ENCODE measurements around the gene GRM2.

DNA sequence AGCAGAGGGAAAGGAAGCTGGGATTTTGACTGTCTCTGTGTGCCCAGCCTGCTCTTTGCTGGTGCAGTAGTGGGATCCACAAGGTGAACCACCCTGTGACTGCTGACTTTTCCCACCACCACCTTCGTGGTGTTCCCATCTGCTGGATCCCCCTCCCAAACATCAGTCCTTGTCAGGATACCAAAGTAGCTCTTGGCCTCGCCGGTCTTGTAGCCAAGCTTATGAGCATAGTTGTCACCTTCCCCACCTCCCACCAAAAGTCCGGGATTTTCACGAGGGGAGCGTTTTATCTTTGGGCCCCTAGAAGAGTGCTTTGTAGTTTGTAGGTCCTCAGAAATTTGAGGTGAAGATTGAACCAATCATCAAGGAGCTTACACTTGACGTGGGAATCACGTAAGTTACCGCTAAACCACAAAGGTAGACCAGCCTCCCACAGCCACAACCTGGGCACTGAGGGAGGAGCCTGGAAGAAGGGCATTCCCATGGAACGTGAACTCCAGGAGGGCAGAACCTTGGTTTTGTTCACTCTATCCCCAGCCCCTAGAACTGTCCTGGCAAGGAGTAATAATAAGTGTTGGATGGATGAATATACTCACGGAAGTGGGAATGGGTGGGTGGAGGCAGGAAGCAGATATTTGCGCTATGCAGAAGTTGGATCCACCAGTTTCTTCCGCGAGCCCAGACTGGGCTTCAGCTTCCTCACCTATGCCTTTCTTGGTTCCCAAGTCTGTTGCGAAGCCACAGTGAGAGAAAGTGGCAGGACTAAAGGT, 36.6 kb upstream of the GRM2 start:
- TF ChIP-seq, protein P1, sequence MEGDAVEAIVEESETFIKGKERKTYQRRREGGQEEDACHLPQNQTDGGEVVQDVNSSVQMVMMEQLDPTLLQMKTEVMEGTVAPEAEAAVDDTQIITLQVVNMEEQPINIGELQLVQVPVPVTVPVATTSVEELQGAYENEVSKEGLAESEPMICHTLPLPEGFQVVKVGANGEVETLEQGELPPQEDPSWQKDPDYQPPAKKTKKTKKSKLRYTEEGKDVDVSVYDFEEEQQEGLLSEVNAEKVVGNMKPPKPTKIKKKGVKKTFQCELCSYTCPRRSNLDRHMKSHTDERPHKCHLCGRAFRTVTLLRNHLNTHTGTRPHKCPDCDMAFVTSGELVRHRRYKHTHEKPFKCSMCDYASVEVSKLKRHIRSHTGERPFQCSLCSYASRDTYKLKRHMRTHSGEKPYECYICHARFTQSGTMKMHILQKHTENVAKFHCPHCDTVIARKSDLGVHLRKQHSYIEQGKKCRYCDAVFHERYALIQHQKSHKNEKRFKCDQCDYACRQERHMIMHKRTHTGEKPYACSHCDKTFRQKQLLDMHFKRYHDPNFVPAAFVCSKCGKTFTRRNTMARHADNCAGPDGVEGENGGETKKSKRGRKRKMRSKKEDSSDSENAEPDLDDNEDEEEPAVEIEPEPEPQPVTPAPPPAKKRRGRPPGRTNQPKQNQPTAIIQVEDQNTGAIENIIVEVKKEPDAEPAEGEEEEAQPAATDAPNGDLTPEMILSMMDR (conservative IDR thresholded peaks at IDR 0.05; ENCODE audit: low read length): no peak
- no peak for TF ChIP-seq EZH2phosphoT487 (IDR thresholded peaks at IDR 0.05; ENCODE audit: borderline replicate concordance, low read depth, low read length)
